Calu3 (cell line): Measurements from ENCODE around the gene TBC1D32. TPM values are rescaled to one million over a fixed set of nuclear protein-coding genes. Genes with fewer than 3 reads are reported as not detected.
"Not testable (repeated sequence)": the region's sequence is repeated elsewhere in the genome, so short reads cannot be mapped to it uniquely, and the experiment has no call there.

Experiments used
- BruUV-seq: library from RNA; stranded (reverse); fragments of 400-500 nt; replicated peaks from 2 replicates; lab custom pipeline; 2021; lab: Mats Ljungman, UMichigan
- CTCF ChIA-PET: fragments of 300-600 bp; sonication (Branson Sonifier 250); formaldehyde crosslinking; loops from one replicate; lab custom pipeline; 2022; ENCODE audit warnings: antibody characterized with exemption; lab: Charles Lee
- DNase-seq: peaks from one replicate; pipeline ENCODE4 v3.0.0; 2022
- H3K27ac Mint-ChIP-seq: one replicate; pipeline ENCODE4 v1.8.0; 2022; ENCODE audit warnings: mixed read lengths; ENCODE audit not compliant: unreplicated experiment
- H3K27me3 Mint-ChIP-seq: one replicate; pipeline ENCODE4 v1.8.0; 2022; ENCODE audit warnings: mixed read lengths; ENCODE audit not compliant: unreplicated experiment
- H3K36me3 Mint-ChIP-seq: one replicate; pipeline ENCODE4 v1.8.0; 2022; ENCODE audit warnings: mild to moderate bottlenecking, moderate library complexity, mixed read lengths; ENCODE audit not compliant: insufficient read depth, unreplicated experiment
- H3K4me1 Mint-ChIP-seq: one replicate; pipeline ENCODE4 v1.8.0; 2022; ENCODE audit warnings: mild to moderate bottlenecking, low read depth, mixed read lengths; ENCODE audit not compliant: unreplicated experiment
- H3K4me3 Mint-ChIP-seq: one replicate; pipeline ENCODE4 v1.8.0; 2022; ENCODE audit warnings: mild to moderate bottlenecking, low read depth, moderate library complexity, mixed read lengths; ENCODE audit not compliant: unreplicated experiment
- H3K9me3 Mint-ChIP-seq: one replicate; pipeline ENCODE4 v1.8.0; 2022; ENCODE audit warnings: low read depth, mixed read lengths; ENCODE audit not compliant: unreplicated experiment
- intact Hi-C: fragments of 100-400 bp; cut with micrococcal nuclease; formaldehyde crosslinking; loops from one replicate; pipeline ENCODE4 v1.10.0; 2022; ENCODE audit not compliant: unreplicated experiment
- total RNA-seq: library from RNA; stranded (reverse); gene quantifications from 2 replicates; pipeline ENCODE4 v1.2.3, GENCODE V29; 2022
- TF ChIP-seq, protein P1 (sequence below): fragments of 200-600 bp; IDR thresholded peaks from one replicate; pipeline ENCODE4 v1.8.0; 2022; ENCODE audit warnings: antibody characterized with exemption; ENCODE audit not compliant: unreplicated experiment

The TBC1D32 gene
- total RNA-seq, 1 experiment from 2014 or later, result 8.9 TPM

DNA sequence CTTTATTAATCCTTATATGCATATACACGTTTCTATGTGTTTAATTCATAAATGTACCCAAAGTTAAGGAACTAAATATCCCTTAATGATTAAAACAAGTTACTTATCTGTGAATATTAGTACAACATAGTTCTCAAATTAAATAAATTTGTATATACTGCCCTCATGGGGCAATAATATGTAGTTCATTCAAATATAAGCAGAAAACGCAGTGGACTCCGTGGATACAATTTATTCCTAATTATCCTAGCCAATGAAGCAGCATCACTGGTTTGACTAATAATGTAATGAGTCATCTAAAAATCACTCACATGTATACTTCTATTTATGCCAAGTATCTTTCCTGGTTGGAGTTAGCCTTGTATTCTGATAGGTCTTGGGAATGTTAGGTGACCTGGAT is 111.6 kb downstream of the TBC1D32 start:
- no peak for DNase-seq
- Mint-ChIP-seq H3K4me1 (no peaks in the 10 kb centered on the region), H3K4me3 (no peak overlapping the region), H3K36me3 (no peaks in the 10 kb centered on the region), H3K9me3 (peaks cover 2% of the 10 kb centered on the region), H3K27me3 (no peaks in the 10 kb centered on the region), H3K27ac (no peak overlapping the region)
- intact Hi-C loops, result loop anchor here (1.0 kb wide), 1 partner anchor 167 kb away; no protein-coding TSS in a partner anchor
- no TSS peak for BruUV-seq
- TF ChIP-seq, protein P1, sequence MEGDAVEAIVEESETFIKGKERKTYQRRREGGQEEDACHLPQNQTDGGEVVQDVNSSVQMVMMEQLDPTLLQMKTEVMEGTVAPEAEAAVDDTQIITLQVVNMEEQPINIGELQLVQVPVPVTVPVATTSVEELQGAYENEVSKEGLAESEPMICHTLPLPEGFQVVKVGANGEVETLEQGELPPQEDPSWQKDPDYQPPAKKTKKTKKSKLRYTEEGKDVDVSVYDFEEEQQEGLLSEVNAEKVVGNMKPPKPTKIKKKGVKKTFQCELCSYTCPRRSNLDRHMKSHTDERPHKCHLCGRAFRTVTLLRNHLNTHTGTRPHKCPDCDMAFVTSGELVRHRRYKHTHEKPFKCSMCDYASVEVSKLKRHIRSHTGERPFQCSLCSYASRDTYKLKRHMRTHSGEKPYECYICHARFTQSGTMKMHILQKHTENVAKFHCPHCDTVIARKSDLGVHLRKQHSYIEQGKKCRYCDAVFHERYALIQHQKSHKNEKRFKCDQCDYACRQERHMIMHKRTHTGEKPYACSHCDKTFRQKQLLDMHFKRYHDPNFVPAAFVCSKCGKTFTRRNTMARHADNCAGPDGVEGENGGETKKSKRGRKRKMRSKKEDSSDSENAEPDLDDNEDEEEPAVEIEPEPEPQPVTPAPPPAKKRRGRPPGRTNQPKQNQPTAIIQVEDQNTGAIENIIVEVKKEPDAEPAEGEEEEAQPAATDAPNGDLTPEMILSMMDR, result no peak
- CTCF ChIA-PET, result no interaction called here

DNA sequence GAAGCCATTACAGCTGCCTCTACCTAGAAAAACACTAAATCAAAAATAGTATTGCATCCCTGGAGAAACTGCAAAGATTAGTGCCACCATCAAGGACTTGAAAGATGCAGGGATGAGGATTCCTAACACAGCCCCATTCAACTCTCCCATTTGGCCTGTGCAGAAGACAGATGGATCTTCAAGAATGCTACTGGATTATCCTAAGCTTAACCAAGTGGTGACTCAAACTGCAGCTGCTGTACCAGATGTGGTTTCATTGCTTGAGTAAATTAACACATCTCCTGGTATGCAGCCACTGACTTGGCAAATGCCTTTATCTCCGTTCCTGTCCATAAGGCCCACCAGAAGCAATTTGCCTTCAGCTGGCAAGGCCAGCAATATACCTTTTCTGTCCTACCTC is 117.4 kb downstream of the TBC1D32 start:
- H3K4me3 Mint-ChIP-seq, result no peak overlapping the region
- CTCF ChIA-PET, result no interaction called here
- H3K4me1 Mint-ChIP-seq, result no peaks in the 10 kb centered on the region
- H3K9me3 Mint-ChIP-seq, result peaks cover 10% of the 10 kb centered on the region
- TF ChIP-seq, protein P1, result no peak
- no TSS peak for BruUV-seq
- DNase-seq, result no peak
- no peaks in the 10 kb centered on the region for H3K27me3 Mint-ChIP-seq
- no peak overlapping the region for H3K27ac Mint-ChIP-seq
- intact Hi-C loops, result no loop called here
- H3K36me3 Mint-ChIP-seq, result no peaks in the 10 kb centered on the region

DNA sequence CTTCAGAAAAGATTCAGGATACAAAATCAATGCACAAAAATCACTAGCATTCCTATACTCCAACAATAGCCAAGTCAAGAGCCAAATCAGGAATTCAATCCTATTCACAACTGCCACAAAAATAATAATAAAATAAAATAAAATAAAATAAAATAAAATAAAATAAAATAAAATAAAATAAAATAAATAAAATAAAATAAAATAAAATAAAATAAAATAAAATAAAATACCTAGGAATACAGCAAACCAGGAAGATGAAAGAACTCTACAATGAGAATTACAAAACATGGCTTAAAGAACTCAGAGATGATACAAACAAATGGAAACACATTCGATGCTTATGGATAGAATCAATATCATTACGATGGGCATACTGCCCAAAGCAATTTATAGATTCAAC is 120.9 kb downstream of the TBC1D32 start:
- DNase-seq, H3K36me3 Mint-ChIP-seq, H3K4me3 Mint-ChIP-seq, H3K27ac Mint-ChIP-seq, BruUV-seq, H3K27me3 Mint-ChIP-seq, CTCF ChIA-PET, intact Hi-C loops, H3K4me1 Mint-ChIP-seq: not testable (repeated sequence)
- peaks cover 12% of the 10 kb centered on the region for H3K9me3 Mint-ChIP-seq

GRCh38 chr6:121210943-121211342 is 123.3 kb downstream of the TBC1D32 start:
- no peak for DNase-seq
- Mint-ChIP-seq H3K9me3 (peaks cover 8% of the 10 kb centered on the region), H3K27me3 (no peaks in the 10 kb centered on the region), H3K4me1 (no peaks in the 10 kb centered on the region), H3K4me3 (no peak overlapping the region), H3K27ac (no peak overlapping the region), H3K36me3 (no peaks in the 10 kb centered on the region)
- CTCF ChIA-PET, result no interaction called here
- intact Hi-C loops, result no loop called here
- no TSS peak for BruUV-seq
- TF ChIP-seq, protein P1, result no peak

GRCh38 chr6:121205569-121205968 is 128.7 kb downstream of the TBC1D32 start:
- Mint-ChIP-seq H3K9me3 (peaks cover 3% of the 10 kb centered on the region), H3K36me3 (no peaks in the 10 kb centered on the region), H3K4me3 (no peak overlapping the region), H3K4me1 (no peaks in the 10 kb centered on the region), H3K27me3 (no peaks in the 10 kb centered on the region), H3K27ac (no peak overlapping the region)
- TF ChIP-seq, protein P1, result no peak
- intact Hi-C loops, result no loop called here
- CTCF ChIA-PET, result no interaction called here
- no TSS peak for BruUV-seq
- no peak for DNase-seq
